Ishikawa (cell line): ENCODE results near the gene SEC16A.

ENCODE experiments used
- CEBPB ChIP-seq: IDR thresholded peaks from 2 replicates; pipeline ENCODE4 v1.6.1; 2012
- CREB1 ChIP-seq: IDR thresholded peaks from 2 replicates; pipeline ENCODE4 v1.6.1; 2012; ENCODE audit warnings: low read depth
- FOXM1 ChIP-seq: IDR thresholded peaks from 2 replicates; pipeline ENCODE4 v1.6.1; 2012; ENCODE audit warnings: low read depth, borderline replicate concordance
- NFIC ChIP-seq: IDR thresholded peaks from 2 replicates; pipeline ENCODE4 v1.6.1; 2012
- REST ChIP-seq: IDR thresholded peaks from 2 replicates; pipeline ENCODE4 v1.6.1; 2012; ENCODE audit warnings: low read depth, mild to moderate bottlenecking
- TAF1 ChIP-seq: IDR thresholded peaks from 2 replicates; pipeline ENCODE4 v1.6.1; 2012; ENCODE audit warnings: low read depth, mild to moderate bottlenecking

GRCh38 chr9:136395345-136396218 lies 87.3 kb downstream of the SEC16A start:
- TF ChIP-seq CEBPB (no peak), TAF1 (no peak), NFIC (no peak), CREB1 (no peak), FOXM1 (no peak), REST (no peak)
